Subcutaneous abdominal adipose tissue (tissue), 5 donors: ENCODE results near the gene IFT80.

ENCODE experiments used
- H3K27ac ChIP-seq: one replicate; pipeline ENCODE4 v1.7.0; 2013; ENCODE audit warnings: low read depth, mild to moderate bottlenecking, inconsistent platforms, low read length, moderate library complexity
- H3K27me3 ChIP-seq, 5 donors: one replicate each; pipeline ENCODE4 v1.7.0; 2013; ENCODE audit warnings: low read length in 5 of 5, inconsistent platforms in 1 of 5; ENCODE audit not compliant: control insufficient read depth in 5 of 5, insufficient read depth in 4 of 5
- H3K36me3 ChIP-seq, 5 donors: one replicate each; pipeline ENCODE4 v1.7.0; 2013; ENCODE audit warnings: low read length in 5 of 5; ENCODE audit not compliant: control insufficient read depth in 5 of 5, insufficient read depth in 5 of 5
- H3K4me1 ChIP-seq, 5 donors: one replicate each; pipeline ENCODE4 v1.7.0; 2013; ENCODE audit warnings: low read length in 5 of 5, mild to moderate bottlenecking in 3 of 5, moderate library complexity in 1 of 5; ENCODE audit not compliant: control insufficient read depth in 5 of 5, insufficient read depth in 5 of 5
- H3K4me3 ChIP-seq, 5 donors: one replicate each; pipeline ENCODE4 v1.7.0; 2013; ENCODE audit warnings: low read length in 5 of 5, low read depth in 1 of 5
- H3K9ac ChIP-seq, 5 donors: one replicate each; pipeline ENCODE4 v1.7.0; 2013; ENCODE audit warnings: low read length in 5 of 5, mild to moderate bottlenecking in 4 of 5, moderate library complexity in 3 of 5
- H3K9me3 ChIP-seq, 5 donors: one replicate each; pipeline ENCODE4 v1.7.0; 2013; ENCODE audit warnings: low read length in 5 of 5; ENCODE audit not compliant: control insufficient read depth in 5 of 5
- donor health status: healthy.
- donor health status: healthy.
- donor health status: healthy.
- donor health status: healthy.
- donor health status: healthy.

Gene IFT80

DNA sequence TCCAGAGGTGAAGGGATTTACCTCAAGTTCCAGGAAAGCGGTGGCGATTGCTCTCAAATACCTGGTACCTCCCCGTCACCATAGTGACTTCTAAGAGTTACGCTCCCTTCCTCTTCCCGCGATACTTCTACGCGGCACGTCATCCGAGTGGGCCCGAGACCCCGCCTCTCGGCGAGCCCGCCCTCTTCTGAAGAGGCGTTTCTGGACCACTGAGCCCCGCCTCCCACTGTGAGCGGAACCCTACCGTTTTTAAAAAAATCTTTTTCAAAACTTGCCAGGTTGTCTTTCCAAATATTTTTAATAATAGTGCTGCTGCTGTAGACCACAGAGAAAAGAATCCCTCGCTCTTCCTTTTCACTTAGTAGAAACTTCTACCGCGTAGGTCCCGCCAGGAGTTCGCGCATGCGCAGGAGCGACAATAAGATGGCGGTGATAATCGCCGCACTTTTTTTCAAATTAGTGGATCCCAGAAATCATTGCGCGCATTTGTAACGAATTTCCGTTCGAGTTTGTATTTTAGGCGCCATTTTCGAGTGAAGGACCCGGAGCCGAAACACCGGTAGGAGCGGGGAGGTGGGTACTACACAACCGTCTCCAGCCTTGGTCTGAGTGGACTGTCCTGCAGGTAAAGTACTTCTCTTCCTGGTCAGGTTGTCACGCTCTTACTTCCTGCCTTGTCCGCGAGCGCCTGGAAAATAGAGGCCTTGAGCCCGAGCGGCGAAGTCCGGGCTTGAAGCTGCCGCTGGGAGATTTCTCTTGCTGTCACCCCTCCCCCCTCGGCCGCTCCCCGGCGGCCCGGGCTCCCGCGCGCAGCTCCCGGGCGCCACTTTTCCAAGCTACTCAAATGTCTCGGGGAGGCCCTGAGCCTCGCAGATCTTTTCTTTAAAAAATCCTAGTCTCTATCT lies at the start of gene IFT80, which contains the start of gene SMC4:
IFT80 (minus strand) TSS at position 101 of the 905 bp plus-strand sequence. CDS start 14,625 bp downstream, outside the sequence.
SMC4 (plus strand) TSS at position 526 of the 905 bp plus-strand sequence. CDS start 1,177 bp downstream, outside the sequence.
- H3K9me3 ChIP-seq: no peaks in the 10 kb centered on the region
- H3K27ac ChIP-seq: peak within 1 kb of the TSS; percentile 79
- H3K36me3 ChIP-seq: no peaks in the 10 kb centered on the region
- peak within 1 kb of the TSS; percentile 7 to 92 (median 84) for H3K9ac ChIP-seq
- no peaks in the 10 kb centered on the region for H3K27me3 ChIP-seq
- H3K4me1 ChIP-seq: peaks cover 2 to 42% (median 25%) of the 10 kb centered on the region in 5 donors
- H3K4me3 ChIP-seq: peak within 1 kb of the TSS; percentile 74 to 99 (median 95)

DNA sequence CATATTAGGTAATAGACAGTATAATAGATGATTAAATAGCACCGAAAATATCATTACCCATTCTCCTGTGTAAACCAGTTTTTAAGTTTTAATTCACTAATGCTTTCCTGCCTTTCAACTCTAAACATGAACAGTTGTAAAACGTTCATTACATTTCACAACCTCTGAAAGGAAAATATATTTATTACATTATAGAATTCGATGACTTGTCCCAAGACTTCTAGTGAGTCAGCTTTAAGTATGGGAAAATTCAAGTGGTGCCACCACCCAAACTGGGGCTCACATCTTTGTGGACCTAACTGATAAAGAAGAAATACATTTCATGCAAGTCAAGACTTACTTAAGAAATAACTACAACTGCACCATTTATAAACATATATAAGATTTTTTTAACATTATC lies 48.5 kb upstream of the IFT80 start:
- H3K4me1 ChIP-seq: peaks cover 0 to 16% (median 13%) of the 10 kb centered on the region in 5 donors
- no peaks in the 10 kb centered on the region for H3K36me3 ChIP-seq
- no peak overlapping the region for H3K27ac ChIP-seq
- H3K4me3 ChIP-seq: no peak overlapping the region
- peaks cover 6 to 19% (median 14%) of the 10 kb centered on the region in 5 donors for H3K27me3 ChIP-seq
- no peak overlapping the region for H3K9ac ChIP-seq
- H3K9me3 ChIP-seq: peaks cover 0 to 7% (median 0%) of the 10 kb centered on the region in 5 donors

- H3K27me3 ChIP-seq: peaks cover 6 to 19% (median 14%) of the 10 kb centered on the region in 5 donors
- no peak overlapping the region for H3K4me3 ChIP-seq
Measured at GRCh38 chr3:160446522-160447056, 47.6 kb upstream of the IFT80 start.

DNA sequence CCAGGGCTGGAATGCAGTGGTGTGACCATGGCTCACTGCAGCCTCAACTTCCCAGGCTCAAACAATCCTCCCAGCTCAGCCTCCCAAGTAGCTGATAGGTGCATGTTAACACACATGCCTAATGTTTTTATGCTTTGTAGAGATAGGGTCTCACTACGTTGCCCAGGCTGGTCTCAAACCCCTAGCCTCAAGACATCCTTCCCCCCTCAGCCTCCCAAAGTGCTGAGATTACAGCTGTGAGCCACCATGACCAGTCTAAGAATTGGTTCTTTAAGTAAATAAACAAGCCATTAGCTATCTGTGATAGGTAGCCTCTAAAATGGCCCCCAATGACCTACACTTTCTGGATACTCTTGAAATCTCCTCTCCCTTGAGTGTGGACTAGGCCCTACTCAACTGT lies 46.8 kb upstream of the IFT80 start:
- Histone ChIP-seq H3K4me1 (peaks cover 0 to 16% (median 13%) of the 10 kb centered on the region in 5 donors), H3K9ac (no peak overlapping the region), H3K36me3 (no peaks in the 10 kb centered on the region), H3K9me3 (peaks cover 0 to 7% (median 0%) of the 10 kb centered on the region in 5 donors), H3K4me3 (no peak overlapping the region), H3K27me3 (peaks cover 6 to 19% (median 14%) of the 10 kb centered on the region in 5 donors), H3K27ac (no peak overlapping the region)

More at GRCh38 chr3:160446522-160447056, 47.6 kb upstream of the IFT80 start:
- Histone ChIP-seq H3K9me3 (peaks cover 0 to 7% (median 0%) of the 10 kb centered on the region in 5 donors), H3K27ac (no peak overlapping the region), H3K4me1 (peaks cover 0 to 16% (median 13%) of the 10 kb centered on the region in 5 donors), H3K9ac (no peak overlapping the region), H3K36me3 (no peaks in the 10 kb centered on the region)

GRCh38 chr3:160444411-160444810 lies 45.4 kb upstream of the IFT80 start:
- peaks cover 0 to 3% (median 0%) of the 10 kb centered on the region in 5 donors for H3K9me3 ChIP-seq
- no peak overlapping the region for H3K4me3 ChIP-seq
- no peak overlapping the region for H3K27ac ChIP-seq
- H3K36me3 ChIP-seq: no peaks in the 10 kb centered on the region
- H3K9ac ChIP-seq: no peak overlapping the region
- H3K4me1 ChIP-seq: peaks cover 0 to 6% (median 4%) of the 10 kb centered on the region in 5 donors
- peaks cover 1 to 7% (median 6%) of the 10 kb centered on the region in 5 donors for H3K27me3 ChIP-seq

- Histone ChIP-seq H3K27me3 (no peaks in the 10 kb centered on the region), H3K4me3 (no peak overlapping the region), H3K9ac (no peak overlapping the region), H3K4me1 (no peaks in the 10 kb centered on the region), H3K36me3 (no peaks in the 10 kb centered on the region), H3K9me3 (no peaks in the 10 kb centered on the region), H3K27ac (no peak overlapping the region)
Measured at GRCh38 chr3:160440687-160441086, 41.7 kb upstream of the IFT80 start.

GRCh38 chr3:160437083-160437455 lies 38.0 kb upstream of the IFT80 start:
- no peaks in the 10 kb centered on the region for H3K4me1 ChIP-seq
- no peak overlapping the region for H3K4me3 ChIP-seq
- H3K9ac ChIP-seq: no peak overlapping the region
- no peaks in the 10 kb centered on the region for H3K27me3 ChIP-seq
- H3K36me3 ChIP-seq: peaks cover 16 to 23% (median 20%) of the 10 kb centered on the region in 5 donors
- no peak overlapping the region for H3K27ac ChIP-seq
- no peaks in the 10 kb centered on the region for H3K9me3 ChIP-seq

- H3K9me3 ChIP-seq: no peaks in the 10 kb centered on the region
- H3K27ac ChIP-seq: no peak overlapping the region
- H3K36me3 ChIP-seq: peaks cover 28 to 36% (median 29%) of the 10 kb centered on the region in 5 donors
- no peaks in the 10 kb centered on the region for H3K27me3 ChIP-seq
- no peak overlapping the region for H3K9ac ChIP-seq
- H3K4me3 ChIP-seq: no peak overlapping the region
- H3K4me1 ChIP-seq: no peaks in the 10 kb centered on the region
Measured at GRCh38 chr3:160435747-160436146, 36.7 kb upstream of the IFT80 start.

GRCh38 chr3:160435095-160435494 lies 36.1 kb upstream of the IFT80 start:
- Histone ChIP-seq H3K27me3 (no peaks in the 10 kb centered on the region), H3K9me3 (no peaks in the 10 kb centered on the region), H3K4me3 (no peak overlapping the region), H3K27ac (no peak overlapping the region), H3K36me3 (peaks cover 28 to 41% (median 34%) of the 10 kb centered on the region in 5 donors), H3K4me1 (no peaks in the 10 kb centered on the region), H3K9ac (no peak overlapping the region)

- Histone ChIP-seq H3K4me1 (no peaks in the 10 kb centered on the region), H3K27me3 (no peaks in the 10 kb centered on the region), H3K4me3 (no peak overlapping the region), H3K9me3 (no peaks in the 10 kb centered on the region), H3K36me3 (peaks cover 33 to 44% (median 35%) of the 10 kb centered on the region in 5 donors), H3K9ac (no peak overlapping the region), H3K27ac (no peak overlapping the region)
Measured at GRCh38 chr3:160434071-160434470, 35.0 kb upstream of the IFT80 start.
